HS-27A (cell line): ENCODE data around the gene APOBEC3F.
"Not testable (repeated sequence)": the region's sequence is repeated elsewhere in the genome, so short reads cannot be mapped to it uniquely, and the experiment has no call there.

Experiments used
- DNase-seq: peaks from one replicate; pipeline ENCODE4 v3.0.0-alpha.2; 2012; ENCODE audit warnings: low read depth, missing footprints

APOBEC3F gene

DNA sequence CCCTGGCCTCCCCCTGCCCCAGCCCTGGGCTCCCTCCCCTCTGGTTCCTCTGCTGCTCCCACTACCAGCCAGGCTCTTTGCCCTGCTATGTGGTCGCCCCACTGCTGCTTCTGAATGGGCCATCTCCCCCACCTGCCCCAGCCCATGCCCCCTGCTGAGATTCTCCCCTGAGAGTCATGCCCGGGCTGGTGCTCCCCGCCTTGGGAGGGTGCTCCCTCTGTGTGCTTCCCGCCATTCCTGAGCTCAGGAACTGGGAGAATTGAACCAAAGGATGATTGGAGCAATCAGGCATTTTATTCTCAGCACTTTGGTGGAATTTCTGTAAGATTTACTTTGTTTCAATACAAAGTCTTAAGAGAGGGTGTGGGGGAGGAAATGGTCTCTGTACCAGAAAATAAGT is 12.9 kb upstream of the APOBEC3F start:
- DNase-seq: no peak

DNA sequence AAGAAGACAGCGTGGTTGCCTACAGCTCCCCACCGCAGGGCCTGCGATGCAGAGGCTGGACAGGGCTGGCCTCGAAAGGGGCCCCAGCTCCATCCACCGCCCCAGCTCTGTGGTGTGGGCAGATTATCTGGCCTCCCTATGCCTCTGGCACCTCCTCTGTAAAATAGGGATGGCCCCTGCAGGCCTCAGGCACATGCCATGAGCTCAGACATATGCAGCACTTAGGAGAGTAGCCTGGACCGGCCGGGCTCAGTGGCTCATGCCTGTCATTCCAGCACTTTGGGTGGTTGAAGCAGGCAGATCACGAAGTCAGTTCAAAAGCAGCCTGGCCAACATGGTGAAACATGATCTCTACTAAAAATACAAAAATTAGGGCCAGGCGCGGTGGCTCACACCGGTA is 12.4 kb upstream of the APOBEC3F start:
- no peak for DNase-seq

GRCh38 chr22:39029227-39029626 is 11.4 kb upstream of the APOBEC3F start:
- DNase-seq: no peak

GRCh38 chr22:39030705-39031104 is 10.0 kb upstream of the APOBEC3F start:
- no peak for DNase-seq

DNA sequence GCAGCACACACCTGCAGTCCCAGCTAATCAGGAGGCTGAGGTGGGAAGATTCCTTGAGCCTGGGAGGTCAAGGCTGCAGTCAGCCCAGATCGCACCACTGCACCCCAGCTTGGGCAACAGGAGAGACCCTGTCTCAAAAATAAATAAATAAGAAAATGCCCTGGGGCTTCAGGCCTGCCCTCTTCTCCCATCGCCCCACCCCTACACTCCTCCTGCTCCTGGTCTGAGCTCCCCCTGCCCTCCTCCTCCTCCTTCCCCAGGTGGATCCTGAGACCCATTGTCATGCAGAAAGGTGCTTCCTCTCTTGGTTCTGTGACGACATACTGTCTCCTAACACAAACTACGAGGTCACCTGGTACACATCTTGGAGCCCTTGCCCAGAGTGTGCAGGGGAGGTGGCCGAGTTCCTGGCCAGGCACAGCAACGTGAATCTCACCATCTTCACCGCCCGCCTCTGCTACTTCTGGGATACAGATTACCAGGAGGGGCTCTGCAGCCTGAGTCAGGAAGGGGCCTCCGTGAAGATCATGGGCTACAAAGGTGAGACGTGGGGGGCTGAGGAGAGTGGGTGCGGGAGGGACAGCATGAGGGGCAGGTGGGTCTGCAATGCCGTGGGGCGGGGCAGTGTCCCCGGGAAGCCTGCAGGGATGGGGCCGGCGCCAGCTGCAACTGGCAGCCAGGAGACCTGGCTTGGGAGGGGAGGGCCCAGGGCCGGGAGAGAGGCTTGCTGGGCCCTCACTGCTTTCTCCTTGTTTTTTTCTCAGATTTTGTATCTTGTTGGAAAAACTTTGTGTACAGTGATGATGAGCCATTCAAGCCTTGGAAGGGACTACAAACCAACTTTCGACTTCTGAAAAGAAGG is 9.0 kb upstream of the APOBEC3F start:
- not testable (repeated sequence) for DNase-seq

GRCh38 chr22:39037071-39037470 is 3.6 kb upstream of the APOBEC3F start:
- DNase-seq: not testable (repeated sequence)

DNA sequence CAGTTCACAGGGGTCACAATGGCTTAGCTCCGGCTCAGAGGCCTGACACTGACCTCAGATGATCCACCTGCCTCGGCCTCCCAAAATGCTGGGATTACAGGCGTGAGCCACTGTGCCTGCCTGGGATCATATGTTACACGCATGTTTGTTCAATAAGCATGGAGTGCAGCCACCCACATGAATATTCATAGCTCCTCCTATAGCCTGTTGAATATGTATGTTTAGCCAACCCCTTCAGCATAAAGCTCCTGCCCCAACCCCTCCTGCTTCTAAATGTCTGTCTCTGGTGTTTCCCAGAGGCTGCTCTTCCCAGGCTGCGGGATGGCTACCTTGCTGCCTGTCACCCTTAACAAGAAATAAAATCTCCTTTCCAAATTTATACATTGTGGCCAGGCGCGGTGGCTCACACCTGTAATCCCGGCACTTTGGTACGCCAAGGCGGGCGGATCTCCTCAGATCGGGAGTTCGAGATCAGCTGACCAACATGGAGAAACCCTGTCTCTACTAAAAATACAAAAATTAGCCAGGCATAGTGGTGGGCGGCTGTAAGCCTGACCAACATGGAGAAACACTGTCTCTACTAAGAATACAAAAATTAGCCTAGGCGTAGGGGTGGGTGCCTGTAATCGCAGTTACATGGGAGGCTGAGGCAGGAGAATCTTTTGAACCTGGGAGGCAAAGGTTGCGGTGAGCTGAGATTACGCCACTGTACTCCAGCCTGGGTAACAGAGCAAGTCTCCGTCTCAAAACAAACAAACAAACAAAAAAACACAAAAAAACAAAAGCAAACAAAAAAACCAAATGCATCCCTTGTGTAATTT is 1.1 kb upstream of the APOBEC3F start:
- DNase-seq: no peak

DNA sequence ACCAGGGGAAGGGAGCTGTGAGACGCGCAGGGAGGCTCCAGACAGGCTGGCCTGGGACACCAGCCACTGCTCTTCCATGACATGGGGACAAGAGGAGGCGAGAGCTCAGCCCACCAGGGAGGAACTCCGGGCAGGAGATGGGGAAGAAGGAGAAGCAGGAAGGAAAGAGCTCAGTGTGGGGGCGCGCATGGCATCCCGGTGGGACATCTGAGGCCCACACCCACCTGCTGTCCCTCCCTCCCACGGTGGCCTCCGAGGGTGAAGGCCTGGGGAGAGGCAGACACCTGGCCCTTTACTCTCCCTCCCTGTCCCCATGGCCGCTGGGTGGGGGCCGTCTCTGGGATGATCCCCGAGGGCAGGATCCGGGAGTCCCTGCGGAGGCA is 518 bp upstream of the APOBEC3F start:
- DNase-seq: not testable (repeated sequence)

DNA sequence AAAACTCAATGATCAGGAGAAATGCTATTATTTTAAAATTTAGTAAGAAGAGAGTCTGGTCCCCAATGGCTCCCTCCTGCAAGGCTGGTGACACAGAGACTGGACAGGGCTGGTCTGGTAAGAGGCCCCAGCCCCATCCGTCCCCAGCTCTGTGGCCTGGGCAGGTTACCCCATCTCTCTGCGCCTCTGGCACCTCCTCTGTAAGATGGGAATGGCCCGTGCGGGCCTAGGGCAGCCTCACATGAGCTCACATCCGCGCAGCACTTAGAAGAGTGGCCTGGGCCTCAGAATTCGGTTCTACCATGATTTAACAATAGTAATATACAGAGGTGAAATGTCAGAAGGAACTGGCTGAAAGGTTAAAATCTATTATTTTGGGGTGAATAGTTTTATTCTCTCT is 1.2 kb downstream of the APOBEC3F start:
- no peak for DNase-seq

DNA sequence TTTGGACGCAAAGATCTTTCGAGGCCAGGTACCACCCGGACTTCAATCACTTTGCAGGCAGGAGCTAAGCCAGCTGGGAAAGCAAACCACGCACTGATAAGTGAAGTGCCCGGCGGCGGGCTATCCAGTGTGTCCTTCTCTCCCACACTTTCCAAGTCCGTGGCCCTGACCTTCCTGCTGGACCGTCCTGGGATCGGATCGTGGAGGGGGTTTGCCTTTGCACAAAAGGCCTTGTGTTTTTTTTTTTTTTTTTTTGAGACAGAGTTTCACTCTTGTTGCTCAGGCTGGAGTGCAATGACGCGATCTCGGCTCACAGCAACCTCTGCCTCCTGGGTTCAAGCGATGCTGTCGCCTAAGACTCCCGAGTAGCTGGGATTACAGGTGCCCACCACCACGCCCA is 2.4 kb downstream of the APOBEC3F start:
- not testable (repeated sequence) for DNase-seq

DNA sequence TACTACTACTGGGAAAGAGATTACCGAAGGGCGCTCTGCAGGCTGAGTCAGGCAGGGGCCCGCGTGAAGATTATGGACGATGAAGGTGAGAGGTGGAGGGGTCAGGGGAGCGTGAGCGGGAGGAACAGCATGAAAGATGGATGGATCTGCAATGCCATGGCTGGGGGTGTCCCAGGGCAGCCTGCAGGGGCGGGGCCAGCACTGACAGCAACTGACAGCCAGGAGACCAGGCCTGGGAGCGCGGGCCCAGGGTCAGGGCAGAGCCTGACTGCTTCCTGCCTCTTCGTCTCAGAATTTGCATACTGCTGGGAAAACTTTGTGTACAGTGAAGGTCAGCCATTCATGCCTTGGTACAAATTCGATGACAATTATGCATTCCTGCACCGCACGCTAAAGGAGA is 4.5 kb downstream of the APOBEC3F start:
- not testable (repeated sequence) for DNase-seq

DNA sequence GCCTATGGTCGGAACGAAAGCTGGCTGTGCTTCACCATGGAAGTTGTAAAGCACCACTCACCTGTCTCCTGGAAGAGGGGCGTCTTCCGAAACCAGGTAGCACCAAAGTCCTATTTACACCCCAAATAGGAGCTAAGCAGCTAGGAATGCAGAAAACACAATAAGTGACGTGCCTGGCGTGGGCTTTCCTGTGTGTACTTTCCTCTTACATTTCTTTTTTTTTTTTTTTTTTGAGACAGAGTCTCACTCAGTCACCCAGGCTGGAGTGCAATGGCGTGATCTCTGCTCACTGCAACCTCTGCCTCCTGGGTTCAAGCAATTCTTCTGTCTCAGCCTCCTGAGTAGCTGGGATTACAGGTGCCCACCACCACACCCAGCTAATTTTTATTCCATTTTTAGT is 8.8 kb downstream of the APOBEC3F start:
- not testable (repeated sequence) for DNase-seq

- DNase-seq: not testable (repeated sequence)
Observed at GRCh38 chr22:39051844-39052495, 11.3 kb downstream of the APOBEC3F start.

GRCh38 chr22:39055658-39056057 is 15.0 kb downstream of the APOBEC3F start:
- DNase-seq: no peak

GRCh38 chr22:39061290-39061689 is 20.6 kb downstream of the APOBEC3F start:
- DNase-seq: not testable (repeated sequence)

DNA sequence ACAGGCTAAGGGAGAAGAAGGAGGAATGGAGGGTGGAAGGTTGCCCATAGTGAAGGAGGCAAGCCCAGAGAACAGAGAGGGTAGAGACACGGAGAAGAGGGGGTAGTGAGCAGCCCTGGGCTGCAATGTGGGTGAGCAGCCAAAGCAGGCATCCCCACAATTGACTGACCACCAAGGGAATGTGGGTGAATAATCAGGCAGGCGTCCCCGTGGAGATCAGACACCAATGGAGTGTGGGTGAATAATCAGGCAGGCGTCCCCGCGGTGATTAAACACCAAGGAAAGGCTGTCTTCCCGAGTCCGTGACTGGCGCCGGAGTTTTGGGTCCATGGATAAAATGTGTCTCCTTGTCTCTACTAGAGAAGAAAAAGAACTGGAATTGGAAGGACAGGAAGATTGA is 21.3 kb downstream of the APOBEC3F start:
- not testable (repeated sequence) for DNase-seq

GRCh38 chr22:39063904-39064303 is 23.2 kb downstream of the APOBEC3F start:
- not testable (repeated sequence) for DNase-seq

DNA sequence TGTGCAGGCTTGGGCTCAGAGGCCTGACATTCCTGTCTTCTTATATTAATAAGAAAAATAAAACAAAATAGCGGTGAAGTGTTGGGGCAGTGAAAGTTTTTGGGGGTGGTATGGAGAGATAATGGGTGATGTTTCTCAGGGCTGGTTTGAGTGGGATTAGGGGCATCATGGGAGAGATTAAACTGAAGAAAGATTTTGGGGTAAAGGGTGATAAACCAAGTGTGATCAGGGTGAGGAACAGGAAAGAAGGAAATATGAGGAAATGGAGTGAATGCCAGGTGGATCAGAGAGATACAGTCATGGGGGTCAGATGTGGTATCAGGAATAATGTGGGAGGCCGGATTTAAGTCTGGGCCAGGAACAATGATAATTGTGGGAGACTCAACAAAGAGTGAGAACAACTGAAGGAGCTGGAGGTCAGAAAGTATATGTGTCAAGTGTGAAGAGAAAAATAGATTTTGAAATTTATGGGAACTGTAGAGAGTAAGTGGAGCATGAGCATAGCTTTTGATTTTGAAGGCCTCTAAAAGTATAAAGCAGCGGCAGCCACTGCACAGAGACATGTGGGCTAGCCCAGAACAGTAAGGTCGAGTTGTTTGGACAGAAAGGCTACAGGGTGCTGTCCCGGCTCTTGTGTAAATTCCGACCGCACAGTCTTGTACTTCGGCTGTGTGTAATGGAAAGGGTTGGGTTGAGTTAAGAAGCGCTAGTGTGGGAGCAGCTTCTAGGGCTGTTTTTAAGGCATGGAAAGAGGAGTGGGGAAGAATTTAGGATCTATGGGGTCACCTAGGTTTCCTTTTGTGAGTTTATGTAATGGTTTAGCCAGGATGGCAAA is 26.0 kb downstream of the APOBEC3F start:
- DNase-seq: not testable (repeated sequence)

- no peak for DNase-seq
Observed at GRCh38 chr22:39068033-39068785, 27.5 kb downstream of the APOBEC3F start.

GRCh38 chr22:39070186-39070585 is 29.5 kb downstream of the APOBEC3F start:
- no peak for DNase-seq

DNA sequence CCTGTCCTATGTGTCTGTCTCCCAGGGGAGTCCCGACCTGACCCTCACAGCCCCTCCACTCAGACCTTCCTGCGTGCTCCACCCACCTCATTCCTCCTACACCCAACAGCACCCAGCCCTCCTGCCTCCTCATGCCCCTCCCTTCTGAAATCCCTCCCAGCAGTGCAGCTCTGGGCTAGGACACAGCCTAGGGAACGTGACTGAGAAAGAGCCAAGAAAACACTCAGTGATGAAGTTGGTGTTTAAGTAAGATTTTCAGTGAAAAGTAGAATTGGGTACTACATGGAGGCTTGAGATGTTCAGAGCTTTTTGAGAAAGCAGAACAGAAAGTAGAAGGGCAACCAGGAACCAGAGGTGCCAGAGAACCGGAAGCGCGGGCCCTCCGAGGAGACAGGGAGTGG is 31.9 kb downstream of the APOBEC3F start:
- DNase-seq: not testable (repeated sequence)
